PC-9 (cell line): ENCODE data around the gene RXRA.

Experiments used
- EZH2 ChIP-seq: fragments of 200-600 bp; sonication (generic); IDR thresholded peaks from 2 replicates; pipeline ENCODE4 v1.8.0; 2017; ENCODE audit warnings: antibody characterized with exemption, low read depth
- TF ChIP-seq, protein P1 (sequence below): fragments of 200-600 bp; sonication (generic); conservative IDR thresholded peaks from 2 replicates; pipeline ENCODE4 v1.6.1; 2017; ENCODE audit warnings: mixed run types, antibody characterized with exemption, mild to moderate bottlenecking, moderate library complexity

DNA sequence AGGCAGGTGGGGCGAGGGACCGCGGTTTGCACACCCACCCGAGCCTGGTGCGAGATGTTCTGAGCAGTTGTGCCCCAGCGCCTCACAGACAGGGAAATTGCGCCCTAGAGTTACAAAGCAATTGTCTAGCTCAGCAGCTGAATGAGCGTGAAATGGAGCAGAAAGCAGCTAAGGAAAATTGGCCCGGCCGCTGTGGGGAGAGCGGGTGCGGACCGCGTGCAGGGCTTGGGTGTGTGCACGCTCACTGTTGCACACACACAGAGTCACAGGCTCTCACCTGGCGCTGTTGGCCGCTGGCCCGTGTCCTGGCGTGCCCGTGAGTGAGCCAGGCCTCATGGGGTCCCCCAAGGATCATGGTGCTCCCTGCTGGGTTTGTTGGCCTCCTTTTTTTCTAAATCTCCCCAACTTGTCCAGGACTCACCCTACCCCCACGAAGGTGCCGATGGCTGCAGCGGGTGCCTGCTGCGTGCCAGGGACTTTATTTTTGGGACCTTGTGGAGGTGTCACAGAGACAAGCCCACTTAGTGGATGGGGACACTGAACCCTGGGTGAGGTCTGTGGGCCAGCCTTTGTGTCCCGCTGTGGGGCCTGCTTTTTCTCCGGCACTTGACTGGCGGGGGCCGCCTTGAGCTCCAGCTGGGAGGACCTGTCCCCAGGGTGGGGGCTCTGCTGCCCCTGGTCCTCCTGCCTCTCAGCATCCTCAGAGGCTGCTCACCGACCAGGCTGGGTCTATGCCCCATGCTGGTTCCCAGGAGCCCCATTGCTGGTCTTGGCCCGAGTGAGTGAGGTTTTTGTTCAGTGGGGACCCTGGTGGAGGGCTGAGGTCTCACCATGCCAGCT, 5.2 kb downstream of the RXRA start:
- TF ChIP-seq, protein P1, sequence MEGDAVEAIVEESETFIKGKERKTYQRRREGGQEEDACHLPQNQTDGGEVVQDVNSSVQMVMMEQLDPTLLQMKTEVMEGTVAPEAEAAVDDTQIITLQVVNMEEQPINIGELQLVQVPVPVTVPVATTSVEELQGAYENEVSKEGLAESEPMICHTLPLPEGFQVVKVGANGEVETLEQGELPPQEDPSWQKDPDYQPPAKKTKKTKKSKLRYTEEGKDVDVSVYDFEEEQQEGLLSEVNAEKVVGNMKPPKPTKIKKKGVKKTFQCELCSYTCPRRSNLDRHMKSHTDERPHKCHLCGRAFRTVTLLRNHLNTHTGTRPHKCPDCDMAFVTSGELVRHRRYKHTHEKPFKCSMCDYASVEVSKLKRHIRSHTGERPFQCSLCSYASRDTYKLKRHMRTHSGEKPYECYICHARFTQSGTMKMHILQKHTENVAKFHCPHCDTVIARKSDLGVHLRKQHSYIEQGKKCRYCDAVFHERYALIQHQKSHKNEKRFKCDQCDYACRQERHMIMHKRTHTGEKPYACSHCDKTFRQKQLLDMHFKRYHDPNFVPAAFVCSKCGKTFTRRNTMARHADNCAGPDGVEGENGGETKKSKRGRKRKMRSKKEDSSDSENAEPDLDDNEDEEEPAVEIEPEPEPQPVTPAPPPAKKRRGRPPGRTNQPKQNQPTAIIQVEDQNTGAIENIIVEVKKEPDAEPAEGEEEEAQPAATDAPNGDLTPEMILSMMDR = no peak
- no peak for TF ChIP-seq EZH2
